Esophagus squamous epithelium (tissue), 4 donors: ENCODE results near the gene DLEC1.

ENCODE experiments used
- POLR2A ChIP-seq, 4 donors: fragments of 450-650 bp; IDR thresholded peaks; one replicate each; pipeline ENCODE4 v1.6.1; 2017; ENCODE audit warnings: antibody characterized with exemption in 4 of 4, mild to moderate bottlenecking in 4 of 4, moderate library complexity in 3 of 4
- TF ChIP-seq, protein P1 (sequence below), 6 experiments: fragments of 450-650 bp in 4 of 6; fragments of 200-600 bp in 2 of 6; sonication (generic) in 2 of 6; IDR thresholded peaks; one replicate each; pipeline ENCODE4 v1.5.1; 2016 to 2019; ENCODE audit warnings: antibody characterized with exemption in 6 of 6, mild to moderate bottlenecking in 4 of 6, moderate library complexity in 4 of 6

DNA sequence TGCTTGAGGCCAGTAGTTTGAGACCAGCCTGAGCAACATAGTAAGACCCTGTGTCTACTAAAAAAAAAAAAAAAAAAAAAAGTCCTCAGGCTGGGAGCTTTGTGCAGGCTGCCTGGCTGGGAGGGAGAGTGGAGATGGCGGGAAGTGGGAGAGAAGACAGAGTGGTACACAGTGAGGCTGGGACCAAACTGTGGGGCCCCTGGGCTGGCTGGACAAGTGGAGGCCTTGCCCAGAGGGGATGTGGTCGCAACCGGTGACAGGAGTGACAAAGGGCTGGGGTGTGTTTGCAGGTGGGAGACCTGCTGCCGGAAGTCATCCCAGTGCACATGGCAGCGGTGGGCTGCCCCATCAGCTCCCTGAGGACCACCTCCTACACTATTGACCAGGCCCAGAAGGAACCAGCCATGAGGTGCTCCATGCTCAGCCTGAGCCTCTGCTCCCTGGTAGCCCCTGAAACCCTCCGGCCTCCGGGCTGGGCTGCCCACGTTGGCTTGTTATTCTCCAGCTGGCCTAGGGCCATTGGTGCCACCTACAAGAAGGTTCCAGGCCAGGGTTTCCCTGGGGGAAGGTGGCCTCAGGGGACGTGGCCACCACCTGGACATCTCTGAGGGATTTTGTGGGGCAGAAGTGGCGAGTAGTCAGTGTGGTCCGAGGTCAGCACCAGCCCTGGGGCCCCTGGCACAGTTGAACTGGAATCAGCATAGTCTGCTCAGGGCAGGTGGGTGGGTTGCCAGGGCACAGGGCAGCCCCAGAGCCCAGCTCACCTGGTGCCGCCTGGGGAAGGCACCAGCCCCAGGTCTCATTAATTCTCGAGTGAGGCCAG lies 75.3 kb downstream of the DLEC1 start:
- TF ChIP-seq, protein P1, sequence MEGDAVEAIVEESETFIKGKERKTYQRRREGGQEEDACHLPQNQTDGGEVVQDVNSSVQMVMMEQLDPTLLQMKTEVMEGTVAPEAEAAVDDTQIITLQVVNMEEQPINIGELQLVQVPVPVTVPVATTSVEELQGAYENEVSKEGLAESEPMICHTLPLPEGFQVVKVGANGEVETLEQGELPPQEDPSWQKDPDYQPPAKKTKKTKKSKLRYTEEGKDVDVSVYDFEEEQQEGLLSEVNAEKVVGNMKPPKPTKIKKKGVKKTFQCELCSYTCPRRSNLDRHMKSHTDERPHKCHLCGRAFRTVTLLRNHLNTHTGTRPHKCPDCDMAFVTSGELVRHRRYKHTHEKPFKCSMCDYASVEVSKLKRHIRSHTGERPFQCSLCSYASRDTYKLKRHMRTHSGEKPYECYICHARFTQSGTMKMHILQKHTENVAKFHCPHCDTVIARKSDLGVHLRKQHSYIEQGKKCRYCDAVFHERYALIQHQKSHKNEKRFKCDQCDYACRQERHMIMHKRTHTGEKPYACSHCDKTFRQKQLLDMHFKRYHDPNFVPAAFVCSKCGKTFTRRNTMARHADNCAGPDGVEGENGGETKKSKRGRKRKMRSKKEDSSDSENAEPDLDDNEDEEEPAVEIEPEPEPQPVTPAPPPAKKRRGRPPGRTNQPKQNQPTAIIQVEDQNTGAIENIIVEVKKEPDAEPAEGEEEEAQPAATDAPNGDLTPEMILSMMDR (IDR thresholded peaks at IDR 0.05), result no peak
- TF ChIP-seq POLR2A (IDR thresholded peaks at IDR 0.05), result no peak
